Activated T-cell treated with anti-CD3 and anti-CD28 coated beads for 1 hour (primary cell): ENCODE data around the gene LYPD5.
"Not testable (repeated sequence)": the region's sequence is repeated elsewhere in the genome, so short reads cannot be mapped to it uniquely, and the experiment has no call there.

Experiments used
- DNase-seq: peaks from one replicate; pipeline ENCODE4 v3.0.0-alpha.2; 2020; ENCODE audit warnings: low read depth

LYPD5 gene

DNA sequence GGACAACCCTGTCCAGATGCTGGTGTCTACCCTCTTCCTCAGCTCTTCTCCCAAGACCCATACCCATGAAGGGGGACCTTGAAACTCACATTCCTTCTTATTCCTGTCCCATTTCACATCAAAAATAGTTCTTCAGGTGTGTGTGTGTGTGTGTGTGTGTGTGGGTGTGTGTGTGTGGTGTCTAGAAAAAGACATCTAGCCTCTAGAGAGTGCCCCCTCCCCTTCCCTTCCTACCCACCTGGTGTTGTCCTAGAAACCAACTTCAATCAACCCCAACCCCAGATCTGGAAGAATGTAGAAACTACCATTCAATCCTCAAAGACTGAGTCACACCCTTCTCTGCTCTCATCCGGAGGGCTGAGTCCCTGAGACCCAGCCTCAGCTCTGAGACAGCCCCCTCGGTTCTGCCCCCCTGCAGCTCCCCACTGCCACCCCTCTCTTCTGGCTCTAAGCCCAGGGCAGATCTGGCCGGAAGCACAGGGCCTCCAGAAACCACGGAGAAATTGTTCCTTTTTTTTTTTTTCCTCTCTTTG lies 25.0 kb downstream of the LYPD5 start:
- DNase-seq, result no peak

DNA sequence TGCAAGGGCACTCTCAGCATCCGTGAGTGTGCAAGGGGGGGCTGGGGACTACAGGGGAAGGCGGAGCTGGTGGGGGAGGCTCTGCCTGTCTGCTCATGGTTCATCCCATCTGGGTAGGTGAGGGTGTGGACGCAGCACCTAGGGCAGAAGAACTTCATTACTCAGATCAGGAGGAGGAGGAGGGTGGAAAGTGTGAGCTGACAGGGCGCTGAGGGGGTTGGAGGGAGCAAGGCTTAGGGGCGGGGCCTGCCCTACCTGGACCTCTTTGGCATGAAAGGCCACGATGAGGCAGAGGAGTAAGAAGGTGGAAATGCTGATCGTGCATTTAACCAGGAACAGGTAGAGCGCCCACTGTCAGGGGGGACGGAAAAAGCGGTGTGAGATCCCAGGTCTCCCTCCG lies 26.0 kb downstream of the LYPD5 start:
- no peak for DNase-seq

DNA sequence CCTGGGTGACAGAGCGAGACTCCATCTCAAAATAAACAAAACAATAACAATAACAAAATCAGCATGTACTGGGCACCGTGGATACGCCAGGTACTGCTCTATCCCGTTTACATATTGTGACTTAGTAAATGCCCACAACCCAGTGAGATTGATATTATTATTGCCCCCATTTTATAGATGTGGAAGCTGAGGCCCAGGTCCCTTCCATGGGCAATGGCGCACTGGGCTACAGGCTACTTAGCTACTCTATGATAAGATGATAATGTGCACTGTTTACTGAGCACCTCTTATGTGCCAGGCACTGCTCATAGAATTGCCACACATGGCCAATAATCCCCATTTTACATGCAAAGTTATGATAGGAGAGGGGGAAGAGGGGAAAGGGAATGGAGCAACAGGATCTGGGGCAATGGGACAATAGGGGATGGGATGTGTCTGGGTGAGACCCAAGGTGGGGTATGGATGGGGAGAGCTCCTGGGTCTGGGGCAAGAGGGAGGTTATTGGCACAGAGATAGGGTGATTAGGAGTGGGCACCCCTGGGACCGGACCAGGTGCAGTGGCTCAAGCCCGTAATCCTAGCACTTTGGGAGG lies 26.9 kb downstream of the LYPD5 start:
- DNase-seq, result no peak

DNA sequence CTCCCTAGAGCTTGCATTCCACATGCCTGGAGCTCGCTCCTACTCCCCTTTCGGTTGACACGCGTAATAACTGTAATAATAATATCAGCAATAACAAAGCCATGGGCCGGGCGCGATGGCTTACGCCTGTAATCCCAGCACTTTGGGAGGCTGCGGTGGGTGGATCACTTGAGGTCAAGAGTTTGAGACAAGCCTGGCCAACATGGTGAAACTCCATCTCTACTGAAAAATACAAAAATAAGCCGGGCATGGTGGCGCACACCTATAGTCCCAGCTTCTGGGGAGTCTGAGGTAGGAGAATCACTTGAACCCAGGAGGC lies 27.3 kb downstream of the LYPD5 start:
- DNase-seq, result not testable (repeated sequence)

DNA sequence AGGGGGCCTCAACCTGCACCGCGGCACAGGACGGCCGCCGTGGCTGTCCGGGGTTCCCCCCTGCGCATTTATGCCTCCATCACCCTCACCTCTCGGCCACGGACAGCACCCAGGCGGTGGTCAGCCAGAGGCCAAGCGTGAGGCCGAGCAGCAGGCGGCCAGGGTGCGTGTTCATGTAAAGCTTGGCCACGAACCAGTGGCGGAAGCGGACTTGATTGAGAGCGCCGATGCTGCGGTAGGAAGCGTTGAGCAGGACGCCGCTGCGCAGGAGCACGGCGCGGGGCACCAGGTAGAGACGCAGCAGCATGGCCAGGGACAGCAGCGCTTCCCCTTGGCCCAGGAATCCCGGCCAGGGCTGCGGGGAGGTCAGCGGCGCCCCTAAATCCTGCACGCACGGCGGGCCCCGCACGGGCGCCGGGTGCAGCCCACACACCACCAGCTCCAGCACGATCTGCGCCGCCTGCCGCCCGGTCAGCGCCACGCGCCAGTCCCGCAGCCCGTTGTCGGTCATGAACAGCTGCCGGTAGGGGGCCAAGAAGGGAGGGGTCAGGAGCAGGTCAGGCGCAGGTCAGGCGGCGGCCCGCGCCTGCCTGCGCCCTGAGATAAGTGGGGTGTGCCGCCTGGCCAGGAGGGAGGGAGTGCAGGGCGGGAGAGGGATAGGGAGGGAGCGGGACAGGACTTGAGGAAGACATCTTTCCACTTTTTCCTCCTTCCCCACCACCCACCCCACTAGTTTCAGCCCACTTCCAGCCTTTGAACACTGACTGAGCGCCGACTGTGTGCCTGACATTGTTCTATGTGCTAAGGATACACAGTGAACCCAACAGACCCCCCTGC lies 27.9 kb downstream of the LYPD5 start:
- no peak for DNase-seq

DNA sequence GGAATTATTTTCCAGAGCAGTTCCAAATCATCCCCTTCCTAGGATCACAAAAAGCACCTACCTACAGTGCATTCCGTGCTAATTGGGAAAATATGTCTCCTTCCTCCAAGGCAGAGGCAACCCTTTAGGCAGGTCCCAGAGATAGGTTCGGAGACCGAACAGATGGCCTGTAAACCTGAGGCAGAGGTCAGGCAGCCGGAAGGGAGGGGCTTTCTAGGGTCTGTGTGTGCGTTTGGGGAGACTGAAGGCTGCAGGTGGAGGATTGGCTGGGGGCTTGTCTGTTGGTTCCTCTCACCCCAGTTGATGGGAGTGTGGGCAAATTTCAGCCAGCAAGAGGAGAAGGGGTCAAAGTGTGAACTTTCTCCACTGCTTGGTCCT lies 28.5 kb downstream of the LYPD5 start:
- DNase-seq, result no peak

DNA sequence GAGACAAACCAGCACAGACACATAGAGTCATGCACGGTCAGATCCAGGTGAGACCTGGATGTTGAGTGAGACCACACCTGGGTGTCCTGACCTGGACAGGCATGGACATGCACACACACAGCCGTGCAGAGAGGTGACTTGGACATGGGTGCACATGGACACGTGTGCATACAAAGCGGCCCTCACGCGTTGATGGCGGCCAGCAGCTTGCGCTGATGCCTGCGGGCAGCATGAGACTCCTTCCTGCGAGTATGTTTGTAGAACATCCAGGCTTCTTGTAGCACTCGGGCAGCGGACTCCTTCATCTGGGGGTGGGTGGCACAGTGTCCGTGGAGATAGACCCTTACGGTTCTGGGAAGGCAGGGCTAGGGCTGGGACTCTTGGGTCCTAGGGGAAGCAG lies 33.0 kb downstream of the LYPD5 start:
- DNase-seq, result no peak

DNA sequence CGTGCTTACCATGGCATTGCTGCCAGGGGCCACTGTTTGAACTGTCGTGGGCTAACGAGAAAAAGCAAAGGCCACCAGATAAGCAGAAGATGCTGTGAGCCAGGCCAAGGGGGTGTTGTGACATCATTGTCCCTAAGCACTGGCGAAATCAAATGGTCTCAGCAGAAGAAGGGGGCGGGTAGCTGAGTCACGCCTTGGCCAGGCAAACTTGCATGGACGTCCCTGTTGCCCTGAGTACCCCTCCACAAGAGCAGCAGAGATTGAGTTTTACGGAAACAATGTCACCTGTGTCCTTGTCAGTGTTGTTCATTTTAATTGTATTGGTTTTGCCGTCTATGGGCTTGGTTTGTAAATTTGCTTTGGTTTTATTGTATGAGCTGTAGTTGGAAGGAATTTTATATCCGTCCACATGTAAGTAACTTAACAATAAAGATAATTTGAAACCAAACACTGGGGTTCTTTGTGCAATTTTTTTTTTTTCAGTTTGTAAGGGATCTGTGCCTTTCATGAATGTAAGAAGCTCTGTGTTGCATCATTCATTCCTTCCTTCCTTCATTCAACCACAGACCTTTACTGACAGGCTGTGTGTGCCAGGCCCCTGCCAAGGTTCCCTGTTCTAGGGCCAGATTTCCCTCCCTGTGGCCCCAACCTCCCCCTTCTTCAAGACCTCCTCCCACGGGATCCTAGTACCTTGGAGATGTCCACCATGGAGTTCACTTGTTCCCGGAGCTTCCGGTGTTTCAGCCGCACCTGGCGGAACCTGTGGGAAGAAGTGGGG lies 33.8 kb downstream of the LYPD5 start:
- DNase-seq, result no peak

DNA sequence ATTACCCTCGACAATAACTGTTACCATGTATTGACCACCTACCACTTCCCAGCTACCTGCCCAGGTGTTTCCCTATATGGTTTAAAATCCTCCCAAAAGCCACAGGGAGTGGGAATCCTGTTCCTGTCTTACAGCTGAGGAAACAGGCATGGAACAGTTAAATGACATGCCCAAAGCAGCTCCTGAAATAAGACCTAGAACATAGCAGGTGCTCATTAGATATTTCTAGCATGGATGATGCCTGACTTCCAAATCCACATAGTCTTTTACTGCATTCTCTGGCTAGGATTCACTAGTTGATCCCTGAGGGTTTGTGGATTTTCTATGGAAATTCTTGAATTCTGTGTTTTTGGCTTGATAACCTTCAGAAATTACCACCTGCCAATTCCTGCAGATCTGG lies 34.4 kb downstream of the LYPD5 start:
- no peak for DNase-seq

DNA sequence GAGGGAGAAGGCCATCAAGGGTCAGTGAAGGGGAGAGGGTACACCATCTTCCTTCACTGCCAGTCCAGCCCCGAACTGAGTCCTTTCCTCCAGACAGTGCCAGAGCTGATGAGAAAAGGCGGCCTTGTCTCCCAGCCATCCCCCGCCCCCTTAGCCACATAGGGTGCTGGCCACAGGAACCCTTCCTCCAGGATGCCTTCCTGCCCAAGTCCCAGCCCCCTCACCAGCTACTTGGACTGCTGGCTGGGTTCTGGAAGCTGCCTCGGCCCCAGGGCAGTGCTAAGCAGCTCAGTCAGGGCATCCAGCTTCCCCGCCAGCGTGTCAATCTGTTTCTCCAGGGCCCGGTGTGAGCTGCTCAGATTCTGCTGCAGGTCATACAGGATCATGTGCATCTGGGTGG lies 34.9 kb downstream of the LYPD5 start:
- DNase-seq, result no peak

DNA sequence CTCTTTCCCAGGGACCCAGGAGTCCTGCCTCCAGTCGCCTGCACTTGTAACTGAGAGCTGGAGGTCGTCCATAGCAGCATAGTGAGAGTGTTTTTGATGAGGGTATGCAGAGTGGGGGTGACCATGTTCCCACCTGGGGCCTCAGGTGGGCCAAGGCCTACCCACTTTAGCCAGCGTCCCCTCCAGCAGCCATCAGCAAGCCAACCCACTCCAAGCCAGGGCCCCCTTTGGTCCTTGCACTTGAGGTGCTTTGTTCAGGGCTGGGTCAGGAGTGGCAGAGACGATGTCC lies 35.5 kb downstream of the LYPD5 start:
- no peak for DNase-seq

DNA sequence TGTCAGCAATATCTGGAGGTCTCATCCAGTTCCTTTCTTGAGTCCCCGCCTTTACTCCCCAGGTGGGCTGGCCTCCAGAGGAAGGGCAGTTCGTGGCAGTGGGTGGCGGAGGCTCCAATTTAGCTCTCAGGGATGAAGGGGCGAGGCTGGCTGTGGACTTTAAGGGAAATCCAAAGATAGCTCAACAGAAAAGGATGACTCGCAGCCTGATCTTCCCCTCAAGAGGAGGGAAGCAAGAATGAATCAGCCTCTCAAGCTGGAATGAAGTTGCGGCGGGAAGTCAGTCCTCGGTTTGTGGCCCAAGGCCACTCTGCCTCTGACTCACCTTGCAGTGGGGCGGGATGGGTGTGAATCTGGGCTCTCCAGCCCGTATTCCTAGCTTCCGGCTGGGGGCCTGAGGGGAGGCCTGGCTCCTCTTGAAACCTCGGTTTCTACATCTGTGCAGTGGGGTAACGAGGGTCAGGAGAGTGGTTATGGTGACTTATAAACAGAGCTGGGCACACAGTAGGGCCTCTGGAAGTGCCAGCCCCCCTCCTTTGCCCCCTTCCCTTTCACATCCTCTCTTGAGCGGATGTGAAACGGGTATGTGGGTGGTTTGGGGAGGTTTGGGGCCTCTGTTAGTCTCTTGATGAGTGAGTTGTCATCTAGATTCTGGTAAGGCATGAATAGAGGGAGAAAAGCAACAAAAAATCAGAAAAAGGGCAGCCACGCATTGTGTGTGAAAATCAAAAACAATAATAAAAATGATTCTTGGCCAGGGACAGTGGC lies 37.0 kb downstream of the LYPD5 start:
- peak; percentile 48 for DNase-seq

DNA sequence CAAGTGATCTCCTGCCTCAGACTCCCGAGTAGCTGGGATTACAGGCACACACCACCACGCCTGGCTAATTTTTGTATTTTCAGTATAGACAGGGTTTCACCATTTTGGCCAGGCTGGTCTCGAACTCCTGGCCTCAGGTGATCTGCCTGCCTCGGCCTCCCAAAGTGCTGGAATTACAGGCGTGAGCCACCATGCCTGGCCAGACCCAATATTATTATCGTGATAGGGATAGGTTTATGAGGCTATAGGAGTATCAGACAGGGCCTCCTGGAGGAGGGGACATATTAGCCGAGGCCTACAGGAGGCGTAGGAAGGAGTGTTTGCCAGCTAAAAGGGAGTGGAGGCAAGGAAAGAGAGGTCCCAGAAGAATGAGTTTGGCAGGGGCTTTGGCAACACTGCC lies 37.6 kb downstream of the LYPD5 start:
- not testable (repeated sequence) for DNase-seq

DNA sequence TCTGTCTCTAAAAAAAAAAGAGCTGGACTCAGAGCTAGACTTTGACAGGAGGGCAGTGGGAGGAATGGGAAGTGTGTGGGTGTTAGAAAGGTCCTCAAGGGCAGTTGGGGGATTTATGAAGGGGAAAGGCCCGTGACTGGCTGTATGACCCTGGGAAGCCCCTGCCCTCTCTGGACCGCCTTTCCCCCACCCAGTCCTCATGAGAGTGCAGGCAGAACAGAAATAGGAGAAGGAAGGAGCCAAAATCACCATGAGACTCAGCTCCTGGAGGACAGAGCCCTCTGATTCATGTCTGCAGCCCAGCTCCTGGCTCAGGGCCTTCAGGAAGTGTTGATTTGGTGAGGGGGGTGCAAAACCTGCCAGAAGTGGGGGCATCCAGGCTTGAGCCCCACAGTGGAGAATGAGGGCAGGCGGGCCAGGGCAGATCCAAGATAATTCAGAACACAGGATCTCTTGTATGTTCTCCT lies 38.7 kb downstream of the LYPD5 start:
- no peak for DNase-seq

DNA sequence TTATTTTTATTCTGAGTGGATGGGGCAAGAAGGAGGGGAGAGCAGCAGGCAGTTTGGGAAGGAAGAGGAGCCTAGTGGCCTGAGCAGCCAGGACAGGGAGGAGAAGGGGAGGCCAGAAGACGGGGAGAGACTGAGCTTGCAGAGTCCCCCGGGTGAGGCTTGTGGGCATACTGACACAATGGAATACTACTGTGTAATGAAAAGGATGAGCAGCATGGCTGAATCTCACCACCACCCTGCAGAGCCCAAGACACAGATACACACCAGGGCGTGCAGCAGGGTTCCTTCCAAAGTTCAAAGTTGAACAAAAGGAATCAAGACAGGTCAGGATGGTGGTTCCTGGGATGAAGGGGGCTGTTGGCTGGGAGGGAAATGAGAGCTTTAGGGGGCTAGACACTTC lies 39.4 kb downstream of the LYPD5 start:
- DNase-seq, result no peak

DNA sequence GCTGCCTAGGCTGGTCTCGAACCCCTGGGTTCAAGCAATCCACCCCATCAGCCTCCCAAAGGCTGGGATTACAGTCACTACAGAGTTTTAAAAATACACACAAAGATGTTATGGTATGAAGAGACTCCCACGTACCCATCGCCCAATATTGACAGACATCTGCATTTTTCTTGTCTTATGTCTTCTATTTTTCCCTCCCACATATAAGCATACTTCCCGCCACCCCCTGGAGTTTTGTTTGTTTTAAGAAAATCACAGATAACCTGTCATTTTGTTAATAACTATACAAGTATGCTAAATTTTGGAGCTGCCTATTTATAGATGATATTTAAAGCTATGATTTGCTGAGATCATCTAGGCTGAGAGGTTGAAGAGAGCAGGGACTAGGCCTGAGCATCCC lies 41.3 kb downstream of the LYPD5 start:
- DNase-seq, result no peak

DNA sequence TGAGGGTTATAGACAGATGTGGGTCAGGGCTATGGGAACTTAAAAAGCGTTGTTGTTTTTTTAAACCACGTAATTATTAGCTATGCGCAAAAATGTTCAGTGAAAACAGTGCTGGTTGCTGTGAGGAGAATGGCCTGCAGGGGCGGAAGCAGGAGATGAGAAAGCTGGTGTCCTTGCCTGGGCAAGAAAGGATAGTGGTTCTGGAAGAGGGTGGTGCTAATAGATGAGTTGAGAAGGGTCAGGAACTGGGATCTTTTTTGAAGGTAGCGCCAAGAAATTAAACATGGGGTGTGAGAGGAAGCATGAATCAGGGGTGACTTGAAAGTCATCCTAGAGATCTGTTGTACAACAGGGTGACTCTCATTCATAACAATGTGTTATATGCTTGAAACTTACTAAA lies 42.7 kb downstream of the LYPD5 start:
- no peak for DNase-seq

DNA sequence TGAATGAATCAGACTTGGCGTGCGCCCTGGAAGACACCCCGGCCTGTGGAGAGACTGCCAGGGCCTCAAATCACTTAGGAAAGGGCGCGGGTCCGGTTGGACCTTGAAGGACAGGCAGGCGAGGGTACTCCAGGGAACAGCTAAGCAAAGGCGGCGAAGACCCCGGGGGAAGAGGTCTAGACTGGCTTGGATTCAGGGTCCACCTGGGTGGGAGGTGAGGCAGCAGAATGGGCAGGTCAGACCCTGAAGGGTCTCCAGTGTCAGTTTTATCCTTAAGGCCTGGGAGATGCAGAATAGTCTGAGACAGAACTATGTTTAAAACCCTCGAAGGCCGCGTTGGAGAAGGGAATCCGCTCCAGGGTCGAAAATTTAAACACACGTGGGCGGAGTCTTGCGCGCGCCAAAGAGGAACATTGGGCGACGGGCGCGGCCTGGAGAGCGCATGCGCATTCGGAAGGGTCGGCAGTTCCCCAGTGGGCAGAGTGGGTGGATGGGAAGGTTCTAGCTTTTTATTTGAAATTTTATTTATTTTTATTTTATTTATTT lies 46.9 kb downstream of the LYPD5 start:
- DNase-seq, result peak; percentile 67

DNA sequence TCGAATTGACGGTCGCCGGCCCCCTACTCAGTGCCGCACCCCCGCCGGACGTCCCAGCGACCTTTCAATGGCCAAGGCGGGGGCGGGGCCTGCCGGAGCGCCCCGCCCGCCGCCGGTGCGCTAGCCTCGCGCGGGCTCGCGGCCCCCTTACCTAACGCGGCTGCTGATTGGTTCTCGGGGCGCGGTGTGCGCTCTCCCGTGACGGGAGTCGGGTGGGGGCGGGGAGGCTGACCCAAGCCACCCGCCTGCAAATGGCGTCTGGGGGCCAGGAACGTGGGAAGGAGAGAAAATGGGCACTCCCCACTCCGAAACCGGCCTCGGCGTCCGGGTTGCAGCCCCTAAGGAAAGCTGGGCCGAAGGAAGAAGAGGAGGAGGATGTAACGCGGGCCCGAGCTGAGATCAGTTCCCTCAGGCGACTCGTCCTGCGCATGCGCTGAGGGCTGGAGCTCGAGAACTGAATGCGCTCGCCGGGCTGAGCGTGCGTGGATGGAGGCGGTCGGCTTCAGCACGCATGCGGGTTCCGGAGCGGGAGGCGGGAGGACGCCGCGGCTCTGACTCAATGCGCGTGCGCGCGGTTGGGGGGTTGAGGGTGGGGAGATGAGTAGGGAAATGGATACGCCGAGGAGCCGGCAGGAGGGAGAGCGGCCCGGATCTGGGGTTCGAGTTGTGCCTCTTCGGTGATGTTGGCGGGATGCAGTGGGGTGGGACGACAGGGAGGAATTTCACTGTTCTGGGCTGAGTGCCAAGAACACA lies 47.6 kb downstream of the LYPD5 start, which contains the start of gene SMG9:
Gene SMG9 (minus strand): TSS at position 460 of the 753 bp plus-strand sequence. CDS start 4,221 bp downstream, outside the sequence.
- peak; percentile 99 for DNase-seq

DNA sequence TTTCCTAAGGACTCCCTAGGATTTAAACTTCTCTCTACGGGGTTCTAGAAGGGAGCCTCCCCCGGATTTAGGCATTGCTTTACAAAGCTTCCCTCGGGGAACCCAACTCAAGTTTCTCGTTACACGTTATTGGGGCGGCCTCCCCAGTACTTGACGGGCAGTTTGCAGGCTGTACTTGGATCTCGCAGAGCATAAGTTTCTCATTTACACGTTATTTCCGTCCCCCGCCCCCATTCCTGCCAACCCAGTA lies 48.1 kb downstream of the LYPD5 start:
- no peak for DNase-seq

DNA sequence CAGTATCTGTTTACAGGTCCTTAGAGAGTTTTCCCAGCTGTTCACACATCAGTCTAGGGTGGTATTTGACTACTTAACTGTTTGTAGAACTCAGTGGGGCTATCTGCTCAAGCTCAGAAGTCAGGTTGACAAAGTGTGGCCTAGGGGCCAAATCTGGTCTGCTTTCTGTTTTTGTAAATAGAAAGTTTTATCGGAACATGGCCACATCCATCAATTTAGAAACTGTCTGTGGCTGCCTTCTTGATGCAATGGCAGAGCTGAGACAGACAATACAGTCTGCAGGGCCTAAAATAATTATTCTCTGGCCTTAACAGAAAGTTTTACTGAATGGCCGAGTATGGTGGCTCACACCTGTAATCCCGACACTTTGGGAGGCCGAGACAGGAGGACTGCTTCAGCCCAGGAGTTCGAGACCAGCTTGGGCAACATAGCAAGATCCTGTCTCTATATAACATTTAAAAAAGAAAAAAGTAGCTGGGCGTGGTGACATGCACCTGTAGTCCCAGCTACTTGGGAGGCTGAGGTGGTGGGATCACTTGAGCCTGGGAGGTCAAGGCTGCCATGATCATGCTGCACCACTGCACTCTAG lies 49.9 kb downstream of the LYPD5 start:
- DNase-seq, result no peak
